ENCODE measurements around the gene ATP8B4.

ATP8B4 gene

DNA sequence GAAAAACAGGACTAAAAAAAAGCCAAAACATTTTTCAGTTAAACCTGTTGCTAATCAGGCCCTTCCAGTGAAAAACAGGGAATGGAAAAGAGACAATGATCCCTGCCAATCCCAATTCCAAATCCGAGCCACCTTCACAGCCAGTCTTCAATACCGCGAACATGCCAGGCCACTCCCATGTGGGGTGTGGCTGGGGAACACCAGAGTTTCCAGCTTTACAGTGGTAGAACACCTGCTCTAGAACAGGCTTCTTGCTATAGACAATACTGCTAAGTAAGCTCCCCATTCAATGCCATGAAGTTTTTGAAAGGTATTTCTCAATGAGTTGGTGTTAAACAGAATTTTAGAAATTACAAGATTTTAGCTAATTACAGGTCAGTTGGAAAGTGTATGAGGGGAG lies 228.3 kb downstream of the ATP8B4 start:
- no peak for DNase-seq (ENCODE audit: low read depth)

DNA sequence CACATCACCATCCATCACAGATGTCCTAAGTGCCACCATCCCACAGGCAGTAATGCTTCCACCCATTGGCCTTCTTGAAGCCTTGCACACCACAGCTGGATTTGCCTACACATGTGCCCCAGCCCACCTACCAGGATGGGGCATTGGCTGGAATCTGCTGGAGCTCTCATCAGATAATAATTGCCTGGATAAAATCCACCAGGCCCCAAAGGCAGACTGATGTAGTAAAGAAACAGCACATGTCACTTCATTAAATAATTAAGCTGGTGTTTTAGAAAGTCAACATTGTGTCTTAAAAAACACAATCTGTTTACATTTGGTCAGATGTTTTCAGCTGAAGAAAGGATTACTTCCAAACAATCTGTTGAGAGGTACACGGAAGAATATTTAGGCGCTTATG lies 229.5 kb downstream of the ATP8B4 start:
- DNase-seq (ENCODE audit: low read depth), result no peak

DNA sequence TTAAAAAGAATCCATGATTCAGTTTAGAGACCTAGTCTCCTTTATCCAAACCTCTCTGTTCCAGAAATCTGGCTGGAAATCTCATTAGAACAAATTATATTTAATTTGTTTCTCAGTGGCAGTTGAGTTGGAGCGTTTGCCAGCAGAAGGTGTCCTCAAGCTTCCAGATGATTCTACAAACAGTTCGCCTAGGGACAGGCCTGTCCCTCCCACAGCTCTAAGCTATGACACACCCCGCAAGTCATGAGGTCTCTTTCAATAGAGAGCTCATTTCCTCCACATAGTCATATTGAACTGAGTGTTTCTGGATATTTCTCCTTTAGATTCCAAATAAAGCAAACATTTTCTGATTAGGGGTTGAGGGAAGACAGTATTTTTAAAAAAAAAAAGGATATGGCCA lies 230.3 kb downstream of the ATP8B4 start:
- no peak for DNase-seq (ENCODE audit: low read depth)

DNA sequence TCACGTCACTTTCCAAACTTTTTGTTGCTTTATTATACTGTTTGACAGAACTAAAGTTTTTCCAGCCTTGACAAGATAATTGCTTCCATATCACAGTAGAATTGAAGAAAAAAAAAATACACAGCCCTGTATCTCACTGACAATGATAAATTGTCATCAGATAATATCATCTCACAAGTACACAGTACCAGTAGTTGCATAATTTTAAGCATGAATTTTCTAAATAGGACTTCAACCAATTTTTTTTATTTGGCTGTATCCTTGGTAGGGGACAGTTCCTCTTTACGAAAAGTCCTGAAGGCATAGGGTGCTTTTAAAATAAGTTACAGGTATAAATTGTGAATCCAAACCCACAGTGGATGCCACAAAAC lies 230.7 kb downstream of the ATP8B4 start:
- no peak for DNase-seq (ENCODE audit: low read depth)

DNA sequence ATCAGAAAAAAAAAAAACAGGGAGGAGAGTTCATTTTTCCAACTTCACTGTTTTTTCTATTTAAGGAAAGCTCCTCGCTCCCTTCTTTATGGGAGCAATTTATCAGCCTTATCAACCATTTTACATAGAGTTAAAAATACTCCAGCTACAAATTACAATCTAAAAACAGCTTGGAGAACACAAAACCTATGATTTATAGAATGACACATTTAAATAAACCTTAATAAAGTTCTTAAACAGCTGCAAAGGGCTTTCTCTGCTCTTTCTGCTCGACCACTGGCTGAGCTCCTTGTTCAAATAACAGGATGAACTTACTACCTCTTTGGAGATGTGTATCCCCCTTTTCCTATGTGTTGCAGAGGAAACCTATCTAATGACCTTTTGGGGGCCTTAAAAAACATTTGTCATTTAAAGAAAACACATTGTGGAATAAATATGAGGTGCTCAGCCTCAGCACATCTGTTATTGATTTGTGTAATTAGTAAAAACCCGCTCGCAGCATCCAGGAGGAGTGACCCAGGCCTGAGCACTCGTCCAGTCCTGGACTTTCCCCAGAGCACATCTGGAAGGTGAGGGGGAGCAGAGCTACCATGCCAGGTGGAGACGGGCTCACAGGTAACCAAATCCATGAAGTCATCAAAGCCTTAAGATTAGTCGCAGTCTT lies 231.2 kb downstream of the ATP8B4 start:
- DNase-seq (ENCODE audit: low read depth), result no peak

DNA sequence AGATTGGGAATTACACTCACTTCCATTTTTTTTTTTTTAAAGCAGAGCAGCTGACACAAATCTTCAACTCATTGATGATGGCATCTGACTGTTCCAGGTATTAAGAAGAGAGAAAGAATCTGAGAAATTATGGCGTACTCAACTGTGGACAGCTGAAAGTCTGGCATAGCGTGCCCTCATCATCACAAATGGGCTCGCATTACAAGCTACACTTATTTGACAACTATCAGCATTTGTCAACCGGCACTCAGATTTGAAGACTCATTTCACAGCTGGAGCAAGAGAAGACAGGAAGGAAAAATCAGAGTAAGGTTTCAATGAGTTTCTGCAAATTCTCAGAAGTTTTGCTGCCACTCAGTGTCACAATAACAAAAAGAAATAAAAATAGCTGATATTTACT lies 235.9 kb downstream of the ATP8B4 start:
- no peak for DNase-seq (ENCODE audit: low read depth)

DNA sequence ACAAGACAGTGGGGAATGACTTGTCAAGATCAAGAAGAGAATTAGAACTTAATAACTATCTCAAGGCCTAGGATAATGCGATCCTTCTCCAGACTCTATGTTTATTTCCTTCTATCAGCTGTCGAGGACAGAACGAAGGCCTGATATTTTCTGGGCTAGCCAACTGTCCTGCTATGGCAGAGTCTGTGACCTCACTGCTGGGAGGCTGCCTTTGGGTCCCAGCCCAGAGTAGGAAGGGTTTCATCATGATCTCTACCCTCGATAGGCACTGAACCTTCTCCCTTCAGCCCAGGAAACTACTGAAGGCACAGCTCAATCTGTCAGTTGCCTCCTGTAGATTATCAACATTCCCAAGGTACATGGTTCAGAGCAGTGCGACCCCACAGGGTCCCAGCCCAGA lies 237.2 kb downstream of the ATP8B4 start:
- DNase-seq (ENCODE audit: low read depth), result no peak

DNA sequence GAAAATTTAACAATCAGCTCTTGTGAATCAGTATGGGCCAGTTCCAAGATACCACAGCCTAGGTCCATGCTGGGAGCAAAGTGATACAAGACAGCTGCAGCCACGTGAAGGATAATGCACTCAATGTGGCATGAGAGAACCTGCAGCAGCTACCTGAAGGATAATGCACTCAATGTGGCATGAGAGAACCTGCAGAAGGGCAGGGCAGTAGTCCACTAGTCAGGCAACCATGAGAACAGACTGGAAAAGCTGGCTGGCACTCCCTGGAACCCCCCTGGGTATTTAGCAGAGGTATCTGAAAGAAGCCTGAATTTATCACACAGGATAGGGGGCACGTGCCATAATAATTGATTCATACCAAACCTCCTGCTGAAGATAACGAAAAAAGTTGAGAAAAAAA lies 237.6 kb downstream of the ATP8B4 start:
- DNase-seq (ENCODE audit: low read depth), result no peak

DNA sequence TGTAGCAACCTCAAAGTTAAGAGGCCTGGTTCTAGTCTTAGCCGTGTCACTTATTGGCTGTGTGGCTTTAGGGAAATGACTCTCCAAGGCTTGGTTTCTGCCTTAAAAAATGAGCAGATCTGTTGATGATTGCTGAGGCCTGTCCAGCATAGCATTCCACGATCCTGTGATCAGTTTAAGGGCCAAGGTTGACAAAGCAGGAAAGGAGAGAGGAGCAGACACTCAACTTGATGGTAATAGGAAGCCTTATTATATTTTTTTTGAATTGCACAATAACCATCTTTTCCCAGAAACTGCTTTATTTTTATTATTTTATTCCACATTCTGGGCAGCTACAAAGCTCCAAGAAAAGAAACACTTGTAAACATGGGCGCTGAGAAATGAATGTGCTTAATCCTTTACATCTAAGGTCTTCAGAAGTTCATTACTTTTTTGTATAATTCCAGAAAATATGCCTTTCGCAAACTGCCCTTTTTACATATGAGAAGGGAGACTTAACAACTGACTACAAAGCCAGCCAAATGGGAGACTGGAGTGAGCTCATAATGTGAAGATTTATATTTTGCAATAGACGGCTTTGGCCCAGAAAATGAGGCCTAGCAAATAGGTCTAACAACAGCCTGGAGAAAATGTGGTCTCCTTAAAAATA lies 241.0 kb downstream of the ATP8B4 start:
- DNase-seq (ENCODE audit: low read depth), result no peak

DNA sequence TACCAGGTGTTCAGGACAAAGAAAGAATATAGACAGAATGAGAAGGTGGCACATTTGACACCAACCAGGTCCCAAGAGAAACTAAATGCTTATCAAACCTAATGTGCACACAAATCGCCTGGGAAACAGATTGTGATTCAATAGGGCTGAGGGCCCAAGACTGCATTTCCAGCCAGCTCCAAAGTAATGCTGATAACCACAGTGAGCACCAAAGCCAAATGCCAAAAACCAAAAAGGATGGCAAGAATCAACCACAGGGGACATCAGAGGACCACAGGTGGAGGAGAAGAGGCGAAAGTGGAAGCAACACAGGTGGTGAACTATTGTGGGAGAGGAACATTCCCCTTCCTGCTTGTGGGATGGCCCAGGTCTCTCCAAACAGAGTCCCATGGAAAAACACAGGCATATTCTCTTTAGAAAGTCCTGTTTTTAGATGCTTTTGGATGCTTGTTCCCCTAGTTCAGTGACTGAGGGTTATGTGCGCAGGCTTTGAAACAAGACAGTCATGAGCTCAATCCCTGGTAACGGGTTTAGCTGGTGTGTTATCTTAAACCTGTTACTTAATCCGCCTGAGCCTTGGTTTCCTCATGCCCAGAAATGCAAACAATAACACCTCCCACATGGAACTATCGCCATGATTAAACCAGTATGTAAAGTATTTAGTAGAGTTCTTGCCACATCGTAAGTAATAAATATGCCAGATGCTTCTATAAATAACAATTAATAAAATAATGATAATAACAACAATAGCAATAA lies 241.7 kb downstream of the ATP8B4 start:
- no peak for DNase-seq (ENCODE audit: low read depth)

DNA sequence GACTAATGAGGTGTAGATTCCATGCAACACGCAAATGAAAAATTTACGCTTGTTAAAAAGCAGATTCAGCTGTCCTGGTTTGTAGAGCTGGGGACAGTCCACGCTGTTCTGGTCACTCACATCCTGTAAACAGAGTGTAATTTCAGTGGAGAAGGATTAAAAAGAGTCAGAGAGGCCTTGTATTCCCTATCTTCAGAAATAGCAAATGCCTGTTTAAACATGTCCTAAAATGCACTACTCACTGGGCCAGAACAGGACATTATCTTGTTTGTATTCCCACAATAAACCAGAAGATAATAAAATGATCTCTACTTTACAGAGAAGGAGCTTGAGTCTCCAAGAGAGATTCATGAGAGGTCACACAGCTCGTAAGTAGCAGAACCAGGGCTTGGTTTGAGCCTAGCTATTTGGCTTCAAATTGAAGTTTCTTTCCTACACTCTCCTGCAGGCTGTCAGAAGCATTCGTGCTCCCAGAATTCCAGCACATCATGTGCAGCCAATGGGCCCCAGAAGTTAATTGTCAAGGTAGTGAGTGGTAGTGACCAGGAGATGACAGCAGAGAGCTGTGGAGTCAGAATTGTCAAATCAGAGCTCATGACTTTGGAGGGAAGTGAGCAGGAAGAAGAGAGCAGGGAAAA lies 242.5 kb downstream of the ATP8B4 start:
- no peak for DNase-seq (ENCODE audit: low read depth)

DNA sequence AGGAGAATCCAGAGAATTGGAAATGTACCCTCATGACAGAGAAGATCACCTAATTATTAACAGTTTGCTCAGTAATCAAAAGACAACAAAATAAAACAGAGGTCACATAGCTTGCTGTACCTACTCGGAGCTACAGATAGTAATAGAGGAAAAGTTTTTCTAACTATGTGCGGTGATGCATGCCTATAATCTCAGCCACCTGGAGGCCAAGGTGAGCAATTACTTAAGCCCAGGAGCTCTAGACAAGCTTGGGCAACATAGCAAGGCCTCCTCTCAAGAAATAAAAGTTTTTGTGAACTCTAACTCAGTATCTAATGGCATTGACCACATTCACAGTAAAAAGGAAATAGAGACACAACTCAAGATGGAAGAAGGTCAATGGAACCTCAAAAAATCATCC lies 243.6 kb downstream of the ATP8B4 start:
- DNase-seq (ENCODE audit: low read depth), result no peak

DNA sequence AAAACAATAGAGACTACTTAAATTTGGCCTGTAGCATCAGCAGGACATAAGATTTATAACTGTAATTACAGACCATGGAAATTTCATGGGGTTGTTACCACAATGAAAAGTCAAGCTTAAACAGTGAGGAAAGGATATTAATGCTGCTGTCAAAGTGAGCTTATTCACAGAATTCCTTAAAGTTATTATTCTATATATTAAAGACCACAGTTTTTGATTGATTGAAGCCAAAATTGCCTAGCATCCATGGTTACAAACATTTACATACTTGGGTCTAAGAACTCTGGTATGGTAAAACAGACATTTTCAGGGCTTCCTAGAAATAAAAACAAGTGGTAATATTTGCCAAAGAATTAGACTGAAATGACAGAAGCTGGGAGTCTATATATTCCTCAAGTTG lies 248.6 kb downstream of the ATP8B4 start:
- no peak for DNase-seq (ENCODE audit: low read depth)

DNA sequence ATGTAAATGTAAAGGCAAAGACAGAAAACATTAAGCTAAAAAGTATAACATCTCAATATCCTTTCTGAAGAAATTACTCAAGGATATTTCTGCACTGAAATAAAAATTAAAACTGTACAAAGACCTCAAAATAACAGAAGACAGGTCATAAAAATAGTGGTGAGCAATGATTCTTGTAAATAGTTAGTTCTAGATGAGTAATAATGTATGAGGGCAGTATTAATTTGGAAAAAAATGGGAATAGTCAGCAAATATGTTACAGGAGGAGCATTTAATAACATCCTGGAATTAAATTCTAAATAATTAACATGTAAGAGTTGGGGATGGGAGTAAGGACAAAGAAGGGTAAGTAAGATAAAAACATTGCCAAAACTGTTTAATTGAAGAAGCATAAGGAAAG lies 250.7 kb downstream of the ATP8B4 start:
- DNase-seq (ENCODE audit: low read depth), result no peak

DNA sequence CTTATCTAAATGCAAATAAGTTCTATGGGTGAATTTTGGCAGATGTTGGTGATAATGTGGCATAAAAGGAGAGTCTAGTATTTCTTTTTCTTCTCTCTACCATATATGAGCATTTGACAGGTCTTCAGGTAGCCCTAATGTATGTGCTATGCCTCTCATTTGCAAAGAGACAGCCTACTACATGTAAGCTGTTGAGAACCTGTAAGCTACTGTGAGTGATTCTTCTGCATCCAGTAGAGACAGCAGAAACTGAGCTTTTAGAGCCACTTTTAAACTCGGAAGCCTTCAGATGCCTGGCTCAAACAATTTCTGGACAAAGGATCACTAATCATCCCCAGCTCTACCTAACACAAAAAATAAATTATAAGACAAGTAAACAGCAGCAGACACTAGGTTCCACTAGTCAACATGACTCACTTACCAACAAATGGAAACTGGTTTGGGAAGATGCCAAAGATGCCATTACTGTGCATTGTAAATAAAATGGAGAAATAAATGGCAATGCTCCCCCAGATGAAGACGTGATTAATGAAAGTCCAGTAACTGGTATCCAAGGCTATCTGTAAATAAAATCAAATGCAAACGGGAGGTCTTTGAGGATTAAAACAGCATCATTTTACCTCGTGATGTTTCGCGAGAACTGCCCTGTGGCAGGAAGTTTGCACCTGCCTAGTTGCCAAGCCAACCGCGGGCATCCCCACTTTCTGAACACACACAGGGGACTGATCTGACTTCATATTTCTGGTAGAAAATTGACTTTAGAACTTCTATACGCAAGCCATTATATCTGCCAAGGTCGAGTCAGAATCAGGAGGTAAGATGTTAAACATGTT lies 252.9 kb downstream of the ATP8B4 start:
- no peak for DNase-seq (ENCODE audit: low read depth)

DNA sequence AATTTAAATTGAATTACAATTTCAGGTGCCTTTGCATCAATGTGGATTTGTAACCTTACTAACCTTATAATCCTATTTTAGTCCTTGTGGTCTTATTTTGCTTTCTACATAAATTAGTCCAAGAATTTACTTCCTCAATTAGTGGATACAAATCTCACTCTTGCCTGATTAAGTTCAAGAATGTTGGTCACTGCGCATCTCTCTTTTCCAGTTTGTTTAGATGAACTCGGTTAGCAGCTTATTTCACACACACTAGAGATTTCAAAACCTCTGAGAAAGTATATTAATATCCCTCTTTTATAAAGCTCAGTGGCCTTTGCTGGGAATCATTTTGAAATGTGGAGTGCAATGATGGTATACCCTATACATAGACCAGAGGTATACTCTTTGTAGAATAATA lies 254.8 kb downstream of the ATP8B4 start:
- no peak for DNase-seq (ENCODE audit: low read depth)

DNA sequence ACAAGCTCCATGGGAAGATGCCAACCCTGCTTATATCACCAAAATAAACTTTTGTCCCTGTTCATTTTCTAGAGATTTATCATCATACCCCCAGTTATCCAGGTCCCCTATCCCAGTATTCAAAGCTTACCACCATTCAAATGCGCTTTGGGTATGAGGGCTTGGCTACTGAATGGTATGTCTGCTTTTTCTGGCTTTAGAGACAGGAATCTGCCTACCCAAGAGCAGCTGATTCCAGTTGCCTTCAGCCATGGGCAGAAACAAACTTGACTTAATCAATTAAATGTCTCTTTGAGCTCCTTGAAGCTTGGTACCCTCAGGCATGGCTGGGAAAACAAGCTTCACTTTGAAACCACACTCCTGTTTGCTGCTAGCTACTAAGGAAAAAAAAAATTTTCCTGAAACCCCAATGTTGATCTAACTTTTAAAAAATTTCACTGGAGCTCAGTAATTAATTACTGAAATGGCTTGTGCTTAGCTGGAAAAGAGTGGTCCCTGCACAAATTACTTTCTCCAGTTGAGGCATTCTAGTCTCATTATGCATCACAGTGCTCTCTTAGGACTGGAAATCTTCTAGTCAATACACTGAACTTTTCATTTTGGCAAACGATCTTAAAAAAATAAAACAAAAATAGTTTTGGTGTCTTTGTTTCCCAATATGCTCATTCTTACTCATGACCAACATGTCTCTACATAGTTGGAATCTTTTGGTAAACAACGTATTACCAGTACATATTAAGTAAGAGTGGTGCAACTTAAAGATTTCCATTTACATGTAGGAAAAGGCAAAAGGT lies 255.4 kb downstream of the ATP8B4 start:
- no peak for DNase-seq (ENCODE audit: low read depth)

DNA sequence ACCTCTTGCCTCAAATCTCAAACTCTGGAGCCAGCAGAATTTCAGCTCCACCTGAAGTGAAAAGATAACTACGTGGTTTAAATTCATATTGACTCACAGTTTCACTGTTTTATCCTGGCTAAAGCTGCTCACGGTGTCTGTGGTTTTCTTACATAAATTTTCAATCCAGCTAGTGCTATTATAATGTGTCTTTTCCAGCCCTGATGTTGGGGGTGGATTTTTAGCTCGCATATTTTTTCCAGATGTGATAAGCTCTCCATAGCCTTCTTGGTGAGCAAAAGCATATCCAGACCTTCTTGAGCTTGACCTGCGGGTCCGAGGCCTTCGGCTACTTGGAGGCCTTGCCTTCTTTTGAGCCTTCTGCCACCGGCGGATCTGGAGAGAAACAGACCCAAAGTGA lies 258.9 kb downstream of the ATP8B4 start:
- DNase-seq (ENCODE audit: low read depth), result no peak

DNA sequence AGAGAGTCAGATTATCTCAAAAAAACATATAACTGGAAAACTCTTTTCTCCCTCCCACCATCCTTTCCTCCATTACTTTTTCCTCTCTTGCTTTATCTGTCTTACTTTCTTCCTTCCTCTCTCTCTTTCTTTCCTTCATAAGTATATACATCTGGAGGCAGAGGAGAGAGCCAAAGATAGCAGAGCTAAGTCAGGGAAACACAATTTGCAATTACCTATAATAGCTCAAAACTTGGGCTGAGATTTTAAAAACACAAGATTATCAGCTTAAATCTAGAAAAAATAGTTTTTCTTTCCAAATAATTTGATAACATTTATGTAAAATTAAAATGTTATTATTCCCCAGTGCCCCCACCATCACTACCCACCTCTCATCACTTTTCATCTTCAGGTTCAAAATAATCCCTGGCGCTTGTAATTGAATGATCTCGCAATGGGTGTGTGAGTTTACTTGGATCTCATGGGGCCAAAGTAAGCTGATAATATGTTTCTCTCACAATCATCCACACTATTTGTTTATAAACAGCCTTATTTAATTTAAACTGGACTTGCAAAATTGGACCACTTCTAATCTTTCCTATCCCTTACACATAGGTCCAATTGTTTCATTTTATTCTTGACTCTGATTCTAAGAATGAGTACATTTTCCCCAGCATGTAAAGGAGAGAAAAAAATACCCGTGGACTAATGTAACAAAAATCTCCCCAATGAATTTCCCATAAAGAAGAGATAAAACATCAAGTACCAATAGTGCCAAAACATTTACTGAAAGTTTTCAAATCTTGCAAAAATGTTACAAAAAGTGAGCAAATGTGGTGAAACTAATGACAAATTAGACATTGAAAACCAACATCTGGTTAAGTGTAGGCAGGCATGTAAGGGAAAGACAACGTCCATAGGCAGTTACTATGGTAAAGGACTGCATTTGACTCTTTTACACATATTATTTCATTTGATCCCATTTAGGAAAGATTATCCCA lies 261.2 kb downstream of the ATP8B4 start:
- no peak for DNase-seq (ENCODE audit: low read depth)

All from CMK (cell line).